GM18519 (cell line): ENCODE measurements around the gene BIRC7.

Source experiments
- ATAC-seq: cut with Tn5 transposase; IDR thresholded peaks from one replicate; pipeline ENCODE4 v1.9.1; 2021; ENCODE audit warnings: mild to moderate bottlenecking, moderate library complexity; ENCODE audit not compliant: unreplicated experiment, low FRiP score

Gene BIRC7, protein sequence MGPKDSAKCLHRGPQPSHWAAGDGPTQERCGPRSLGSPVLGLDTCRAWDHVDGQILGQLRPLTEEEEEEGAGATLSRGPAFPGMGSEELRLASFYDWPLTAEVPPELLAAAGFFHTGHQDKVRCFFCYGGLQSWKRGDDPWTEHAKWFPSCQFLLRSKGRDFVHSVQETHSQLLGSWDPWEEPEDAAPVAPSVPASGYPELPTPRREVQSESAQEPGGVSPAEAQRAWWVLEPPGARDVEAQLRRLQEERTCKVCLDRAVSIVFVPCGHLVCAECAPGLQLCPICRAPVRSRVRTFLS

DNA sequence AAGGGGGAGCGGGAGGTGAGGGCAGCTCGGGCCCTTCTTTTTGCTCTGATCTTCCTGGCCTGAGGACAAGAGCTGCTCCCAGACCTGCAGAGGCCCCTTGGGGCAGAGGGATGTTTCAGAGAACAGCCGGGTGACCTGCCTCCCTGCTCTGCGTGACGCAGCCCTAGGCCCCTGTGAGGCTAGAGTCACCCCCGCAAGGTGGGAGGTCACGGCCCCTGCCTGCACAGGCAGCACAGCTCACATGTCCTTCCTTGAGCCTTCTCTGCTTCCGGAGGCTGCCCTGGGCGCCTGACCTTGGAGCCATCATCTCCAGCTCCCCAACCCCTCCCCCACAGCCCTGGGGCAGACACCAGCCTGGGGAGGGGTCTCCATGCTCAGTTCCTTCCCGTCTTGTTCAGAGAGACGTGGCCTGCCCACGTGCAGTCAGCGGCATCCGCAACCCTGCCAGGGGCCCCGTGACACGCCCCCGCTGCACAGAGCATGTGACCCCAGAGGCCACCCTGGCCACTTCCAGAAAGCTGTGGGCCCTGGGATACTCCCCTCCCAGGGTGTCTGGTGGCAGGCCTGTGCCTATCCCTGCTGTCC, at the start of gene BIRC7:
Gene BIRC7, plus strand, starts transcription at position 507 of the 585 bp plus-strand sequence. CDS start 192 bp downstream, outside the sequence.
- no peak for ATAC-seq

DNA sequence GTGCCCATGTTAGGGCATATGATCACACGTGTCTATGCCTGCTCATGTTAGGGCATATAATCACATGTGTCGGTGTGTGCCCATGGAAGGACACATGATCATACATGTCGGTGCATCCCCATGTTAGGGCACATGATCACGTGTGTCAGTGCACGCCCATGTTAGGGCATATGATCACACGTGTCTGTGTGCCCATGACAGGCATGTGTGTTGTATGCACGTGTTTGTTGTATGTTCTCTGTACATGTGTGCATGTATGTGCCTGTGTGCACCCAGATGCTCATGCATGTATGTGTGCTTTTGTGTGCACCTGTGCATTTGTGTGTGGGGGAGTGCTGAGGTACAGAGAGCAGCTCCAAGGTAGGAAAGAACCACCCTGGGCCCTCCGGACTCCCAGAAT, 49.6 kb upstream of the BIRC7 start:
- ATAC-seq, result no peak

- no peak for ATAC-seq
Observed at GRCh38 chr20:63186528-63187316, 49.0 kb upstream of the BIRC7 start.

- no peak for ATAC-seq
Observed at GRCh38 chr20:63187338-63188158, 48.2 kb upstream of the BIRC7 start.

- ATAC-seq, result no peak
Observed at GRCh38 chr20:63188159-63188442, 47.6 kb upstream of the BIRC7 start.

- no peak for ATAC-seq
Observed at GRCh38 chr20:63188641-63189321, 46.9 kb upstream of the BIRC7 start.

- no peak for ATAC-seq
Observed at GRCh38 chr20:63189322-63189642, 46.4 kb upstream of the BIRC7 start.

- no peak for ATAC-seq
Observed at GRCh38 chr20:63189846-63190559, 45.7 kb upstream of the BIRC7 start.

DNA sequence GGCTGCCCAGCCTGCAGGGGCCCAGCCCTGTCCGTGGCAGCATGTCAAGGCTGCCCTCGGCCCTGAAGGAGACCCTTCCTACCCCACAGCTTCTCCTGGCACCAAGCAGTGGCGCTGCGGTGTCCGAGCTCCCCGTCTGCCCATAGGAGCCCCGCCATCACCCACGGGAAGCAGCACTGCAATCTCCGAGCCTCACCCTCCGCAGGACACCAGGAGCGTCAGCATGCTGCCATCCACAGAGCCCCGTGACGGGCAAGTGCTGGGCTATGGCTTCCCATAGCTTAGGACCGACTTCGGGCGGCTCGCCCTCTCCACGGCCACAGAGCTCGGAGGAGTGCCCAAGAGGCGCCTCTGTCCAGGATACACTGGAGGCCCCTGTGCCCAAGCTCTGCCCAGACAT, 44.9 kb upstream of the BIRC7 start:
- no peak for ATAC-seq

DNA sequence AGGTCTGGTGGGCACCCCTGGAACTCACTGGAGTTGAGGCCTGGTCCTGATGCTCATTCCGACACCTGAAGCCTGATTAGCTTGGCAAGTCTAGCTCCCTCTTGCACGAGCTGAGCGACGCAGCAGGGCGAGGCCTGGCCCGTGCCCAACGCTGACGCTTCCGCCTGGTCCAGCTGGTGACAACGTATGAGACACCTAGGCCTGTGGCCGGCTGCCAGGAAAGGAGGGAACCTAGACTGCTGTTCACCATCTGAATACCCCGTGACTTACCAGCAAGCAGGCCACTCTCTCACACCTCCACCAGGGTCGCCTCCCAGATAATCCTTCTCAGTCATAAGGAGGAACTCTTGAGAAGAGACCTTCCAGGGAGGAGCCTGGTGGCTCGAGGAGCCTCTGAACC, 44.3 kb upstream of the BIRC7 start:
- no peak for ATAC-seq

DNA sequence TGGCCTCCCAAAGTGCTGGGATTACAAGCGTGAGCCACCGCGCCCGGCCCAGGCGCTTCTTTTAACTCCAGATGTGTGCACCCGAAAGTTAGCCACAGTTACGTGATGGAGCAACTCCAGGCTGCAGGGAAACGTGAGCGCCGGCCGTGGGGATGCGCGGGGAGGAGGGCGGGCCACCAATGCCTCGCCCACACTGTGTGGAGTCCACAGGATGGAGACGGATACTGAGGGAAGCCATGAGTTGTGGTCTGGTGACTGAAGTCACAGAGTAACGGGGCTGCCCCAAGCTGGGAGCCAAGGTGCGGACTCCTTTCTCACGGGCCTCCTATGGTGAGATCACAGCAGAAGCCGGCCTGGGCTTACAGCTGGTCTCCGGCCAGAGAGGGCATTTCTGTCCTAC, 43.0 kb upstream of the BIRC7 start:
- no peak for ATAC-seq

DNA sequence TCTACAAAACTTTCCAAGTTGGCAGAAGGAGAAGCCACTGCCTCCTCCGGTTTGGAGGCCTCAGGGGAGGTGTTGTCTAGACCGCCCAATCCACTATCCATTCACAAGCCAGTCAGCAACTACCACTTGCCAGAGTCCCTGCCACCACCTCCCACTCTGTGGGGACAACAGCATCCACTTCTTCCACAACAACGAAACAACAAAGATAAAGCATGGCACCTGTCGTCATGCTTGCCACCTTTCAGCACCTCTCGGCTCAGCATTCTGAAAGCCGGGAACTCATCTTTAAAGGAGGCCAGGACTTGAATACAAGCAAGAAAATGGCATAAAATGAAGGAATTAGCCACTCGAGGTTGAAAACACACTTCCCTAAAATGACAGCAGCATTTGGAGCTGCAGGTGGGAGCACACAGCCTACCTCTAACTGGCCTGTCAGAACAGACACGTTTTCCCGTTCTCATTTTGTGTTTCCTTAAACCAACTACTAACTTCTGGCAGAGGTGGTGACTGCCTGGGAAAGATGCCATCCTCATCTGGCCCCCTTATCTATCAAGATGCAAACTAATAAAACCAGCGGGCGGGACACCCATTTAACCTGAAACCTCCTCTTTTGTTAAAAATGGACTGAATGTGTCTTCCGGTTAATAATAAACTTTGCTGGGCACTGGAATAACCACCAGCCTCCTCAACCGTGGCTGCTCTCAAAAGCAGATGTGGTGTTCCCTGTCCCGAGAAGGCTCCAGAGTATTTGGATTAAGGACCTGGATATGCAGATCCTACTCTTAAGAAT, 41.5 kb upstream of the BIRC7 start:
- no peak for ATAC-seq

GRCh38 chr20:63194797-63195173, 40.9 kb upstream of the BIRC7 start:
- ATAC-seq, result no peak

DNA sequence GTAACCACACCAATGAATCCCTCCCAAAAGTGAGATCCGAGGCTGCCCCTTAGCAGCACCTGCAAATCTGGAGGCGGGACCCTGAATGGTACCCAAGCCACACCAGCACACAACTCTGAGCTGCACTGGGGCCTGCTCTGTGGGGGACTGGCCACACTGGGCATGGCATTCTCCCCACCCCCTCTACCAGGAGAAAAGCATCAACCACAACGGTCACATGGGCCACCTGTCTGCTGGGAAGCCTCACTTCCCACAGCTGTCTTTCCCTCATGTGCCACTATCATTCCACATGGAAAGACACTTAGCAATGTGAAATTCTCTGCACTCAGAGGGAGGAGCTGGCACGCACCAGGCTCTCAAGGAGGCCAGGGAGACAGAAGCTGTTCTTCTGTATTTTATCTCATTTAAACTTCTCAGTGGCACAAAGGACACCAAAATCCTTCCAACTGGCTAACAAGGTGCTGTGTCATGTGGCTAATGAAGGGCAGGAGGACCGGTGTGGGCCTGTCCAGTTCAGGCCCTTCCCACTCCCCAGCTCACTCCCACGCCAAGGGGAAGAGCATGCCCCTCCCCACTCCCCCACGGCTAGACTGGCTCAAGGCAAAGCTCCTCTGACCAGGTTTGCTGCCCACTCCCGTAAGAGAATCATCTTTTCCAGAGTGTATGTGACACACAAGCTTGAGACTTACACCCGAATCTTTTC, 38.8 kb upstream of the BIRC7 start:
- no peak for ATAC-seq

GRCh38 chr20:63198606-63199005, 37.1 kb upstream of the BIRC7 start:
- no peak for ATAC-seq

GRCh38 chr20:63202021-63202420, 33.7 kb upstream of the BIRC7 start:
- ATAC-seq, result no peak

DNA sequence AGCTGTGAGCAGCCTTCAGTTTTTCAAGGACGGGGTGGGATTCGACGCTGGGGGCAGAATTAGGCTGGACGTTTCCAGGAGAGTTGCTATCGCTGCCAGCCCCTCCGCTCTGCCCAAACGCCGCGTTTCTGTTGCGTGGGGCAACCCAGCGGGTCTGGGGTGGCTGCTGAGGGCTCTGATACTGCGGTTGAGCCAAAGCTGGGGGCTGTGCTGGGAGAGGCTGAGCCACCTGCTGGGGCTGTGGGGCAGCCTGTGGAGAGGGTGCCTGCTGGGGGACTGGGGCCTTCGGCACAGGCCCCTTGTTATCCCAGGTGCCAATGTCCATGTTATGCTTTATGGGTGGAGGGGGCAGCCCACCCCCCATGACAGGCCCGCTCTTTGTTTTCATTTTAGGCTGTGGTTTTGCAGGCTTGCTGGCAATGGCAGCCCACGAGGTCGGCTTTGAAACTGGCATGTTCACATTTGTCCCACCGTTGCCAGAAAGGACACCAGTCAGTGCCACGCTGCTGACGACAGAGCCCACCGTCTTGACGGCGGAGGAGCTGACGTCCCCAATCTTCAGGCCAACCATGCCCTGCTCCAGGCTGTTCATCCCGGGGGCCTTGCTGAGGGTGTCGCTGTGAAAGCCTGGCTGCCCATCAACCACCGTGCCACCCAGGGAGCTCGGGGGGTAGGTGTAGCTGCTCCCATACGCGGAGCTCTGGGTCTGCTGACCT, 32.7 kb upstream of the BIRC7 start:
- ATAC-seq, result no peak

- ATAC-seq, result no peak
Observed at GRCh38 chr20:63204362-63204761, 31.3 kb upstream of the BIRC7 start.
